ENCODE measurements around the gene MED1.

GRCh38 chr17:39429600-39429999 is 21.5 kb downstream of the MED1 start:
- TF ChIP-seq EZH2 (IDR thresholded peaks at IDR 0.05; ENCODE audit: low read depth) (no peak), CTCF (conservative IDR thresholded peaks at IDR 0.05) (no peak)
